Neural cell (in vitro differentiated cells): Measurements from ENCODE around the gene LENEP. TPM values are rescaled to one million over a fixed set of nuclear protein-coding genes. Genes with fewer than 3 reads are reported as not detected.

Experiments
- H2AFZ ChIP-seq: fragments of 200-600, 300-800 bp; sonication (generic), shearing (Covaris generic); 2 replicates; pipeline ENCODE4 v1.6.0; 2014; ENCODE audit warnings: low read depth, mild to moderate bottlenecking, antibody characterized with exemption, low read length, moderate library complexity
- H3F3A ChIP-seq: fragments of 200-600 bp; shearing (Covaris generic); 2 replicates; pipeline ENCODE4 v1.6.1; 2016; ENCODE audit warnings: mild to moderate bottlenecking, moderate library complexity, mixed read lengths, antibody characterized with exemption, low read length; ENCODE audit not compliant: insufficient read depth, poor library complexity, severe bottlenecking
- H3K27ac ChIP-seq: fragments of 200-600, 300-800 bp; sonication (generic), shearing (Covaris generic); 2 replicates; pipeline ENCODE4 v1.5.1; 2014; ENCODE audit warnings: mild to moderate bottlenecking, low read length, moderate library complexity
- H3K27me3 ChIP-seq: fragments of 300-800, 200-600 bp; sonication (generic), shearing (Covaris generic); 2 replicates; pipeline ENCODE4 v1.6.0; 2014; ENCODE audit warnings: mild to moderate bottlenecking, low read depth, low read length, moderate library complexity; ENCODE audit not compliant: insufficient read depth
- H3K36me3 ChIP-seq: fragments of 300-800, 200-600 bp; sonication (generic), shearing (Covaris generic); 2 replicates; pipeline ENCODE4 v1.5.1; 2014; ENCODE audit warnings: mild to moderate bottlenecking, antibody characterized with exemption, low read length, moderate library complexity; ENCODE audit not compliant: insufficient read depth
- H3K4me2 ChIP-seq: fragments of 300-800, 200-600 bp; sonication (generic), shearing (Covaris generic); 2 replicates; pipeline ENCODE4 v1.6.0; 2014; ENCODE audit warnings: mild to moderate bottlenecking, low read length
- H3K4me3 ChIP-seq: fragments of 300-800, 200-600 bp; sonication (generic), shearing (Covaris generic); 2 replicates; pipeline ENCODE4 v1.5.1; 2014; ENCODE audit warnings: mild to moderate bottlenecking, low read length, moderate library complexity
- H3K79me2 ChIP-seq: fragments of 200-600 bp; shearing (Covaris generic); replicated peaks from 2 replicates; pipeline ENCODE4 v1.6.0; 2014; ENCODE audit warnings: mild to moderate bottlenecking, low read length, moderate library complexity; ENCODE audit not compliant: insufficient read depth
- H3K9ac ChIP-seq: fragments of 300-800, 200-600 bp; sonication (generic), shearing (Covaris generic); 2 replicates; pipeline ENCODE4 v1.6.1; 2016; ENCODE audit warnings: mild to moderate bottlenecking, low read length, mixed read lengths
- H3K9me2 ChIP-seq: fragments of 200-600 bp; shearing (Covaris generic); 2 replicates; pipeline ENCODE4 v1.6.1; 2016; ENCODE audit warnings: mild to moderate bottlenecking, low read length, mixed read lengths; ENCODE audit not compliant: insufficient read depth
- H3K9me3 ChIP-seq: fragments of 200-600, 300-800 bp; sonication (generic), shearing (Covaris generic); 2 replicates; pipeline ENCODE4 v1.6.1; 2016; ENCODE audit warnings: mild to moderate bottlenecking, mixed run types, low read length, moderate library complexity, mixed read lengths
- H4K20me1 ChIP-seq: fragments of 200-600 bp; shearing (Covaris generic); 2 replicates; pipeline ENCODE4 v1.6.1; 2016; ENCODE audit warnings: mild to moderate bottlenecking, mixed run types; ENCODE audit not compliant: insufficient read depth
- EP300 ChIP-seq: fragments of 450-650 bp; conservative IDR thresholded peaks from 2 replicates; pipeline ENCODE4 v1.6.1; 2014; ENCODE audit warnings: antibody characterized with exemption, mild to moderate bottlenecking, moderate library complexity; ENCODE audit not compliant: poor library complexity, severe bottlenecking
- EZH2 ChIP-seq: fragments of 200-600, 300-800 bp; shearing (Covaris generic), sonication (generic); IDR thresholded peaks from 2 replicates; pipeline ENCODE4 v1.6.1; 2014; ENCODE audit warnings: antibody characterized with exemption, low read length, borderline replicate concordance, mild to moderate bottlenecking; ENCODE audit not compliant: insufficient read depth, poor library complexity, severe bottlenecking
- MXI1 ChIP-seq: fragments of 450-650 bp; conservative IDR thresholded peaks from 2 replicates; pipeline ENCODE4 v1.6.1; 2014; ENCODE audit warnings: antibody characterized with exemption, mild to moderate bottlenecking; ENCODE audit not compliant: poor library complexity, severe bottlenecking
- POLR2AphosphoS5 ChIP-seq: IDR thresholded peaks from 2 replicates; pipeline ENCODE4 v1.6.1; 2012
- RAD21 ChIP-seq: fragments of 450-650 bp; conservative IDR thresholded peaks from 2 replicates; pipeline ENCODE4 v1.6.1; 2014; ENCODE audit warnings: antibody characterized with exemption, mild to moderate bottlenecking, moderate library complexity
- SMC3 ChIP-seq: fragments of 450-650 bp; conservative IDR thresholded peaks from 2 replicates; pipeline ENCODE4 v1.6.1; 2014; ENCODE audit warnings: antibody characterized with exemption, mild to moderate bottlenecking, moderate library complexity; ENCODE audit not compliant: poor library complexity
- TAF1 ChIP-seq: IDR thresholded peaks from 2 replicates; pipeline ENCODE4 v1.6.1; 2012; ENCODE audit warnings: low read depth
- polyA plus RNA-seq: library from polyadenylated mRNA; depleted of rRNA; stranded (reverse); fragments of >200 nt; gene quantifications from 2 replicates; pipeline ENCODE4 v1.2.3, GENCODE V29; 2014
- TF ChIP-seq, protein P1 (sequence below): fragments of 450-650 bp; IDR thresholded peaks from 2 replicates; pipeline ENCODE4 v1.5.1; 2014; ENCODE audit warnings: antibody characterized with exemption, mild to moderate bottlenecking, moderate library complexity; ENCODE audit not compliant: poor library complexity, severe bottlenecking
- TF ChIP-seq, protein P2 (sequence below): IDR thresholded peaks from 2 replicates; pipeline ENCODE4 v1.6.1; 2012; ENCODE audit warnings: borderline replicate concordance

Gene LENEP
- polyA plus RNA-seq, 1 donor from 2014 or later, result not detected

DNA sequence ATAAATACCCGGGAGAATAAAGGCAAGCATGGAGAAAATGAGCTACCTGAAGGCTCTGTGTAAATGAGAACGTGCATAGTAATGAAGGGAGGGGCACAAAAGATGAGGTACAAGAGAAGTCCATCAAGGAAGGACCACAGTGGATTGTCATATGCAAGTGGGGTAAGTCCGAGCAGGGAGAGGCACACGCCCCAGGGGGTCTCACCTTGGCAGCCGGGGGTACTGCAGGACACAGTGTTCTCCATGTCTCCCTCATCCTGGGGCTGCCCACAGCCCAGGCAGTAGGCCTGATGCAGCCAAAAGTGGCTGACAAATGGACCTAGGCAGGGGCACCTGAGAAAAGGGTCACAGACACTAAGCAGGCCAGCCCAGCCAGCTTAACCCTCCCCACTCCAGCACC, 30.2 kb downstream of the LENEP start:
- Histone ChIP-seq H3K27ac (no peak overlapping the region), H3K79me2 (no peaks in the 10 kb centered on the region), H3F3A (no peaks in the 10 kb centered on the region), H2AFZ (no peak overlapping the region), H3K9me3 (no peaks in the 10 kb centered on the region), H3K4me2 (no peak overlapping the region), H3K36me3 (no peaks in the 10 kb centered on the region), H3K27me3 (no peaks in the 10 kb centered on the region), H3K9ac (no peak overlapping the region), H3K9me2 (no peaks in the 10 kb centered on the region), H4K20me1 (no peaks in the 10 kb centered on the region), H3K4me3 (no peak overlapping the region)
- no peak for TF ChIP-seq POLR2AphosphoS5
- TF ChIP-seq EZH2, result no peak
- no peak for TF ChIP-seq RAD21
- no peak for TF ChIP-seq MXI1
- TF ChIP-seq, protein P1, sequence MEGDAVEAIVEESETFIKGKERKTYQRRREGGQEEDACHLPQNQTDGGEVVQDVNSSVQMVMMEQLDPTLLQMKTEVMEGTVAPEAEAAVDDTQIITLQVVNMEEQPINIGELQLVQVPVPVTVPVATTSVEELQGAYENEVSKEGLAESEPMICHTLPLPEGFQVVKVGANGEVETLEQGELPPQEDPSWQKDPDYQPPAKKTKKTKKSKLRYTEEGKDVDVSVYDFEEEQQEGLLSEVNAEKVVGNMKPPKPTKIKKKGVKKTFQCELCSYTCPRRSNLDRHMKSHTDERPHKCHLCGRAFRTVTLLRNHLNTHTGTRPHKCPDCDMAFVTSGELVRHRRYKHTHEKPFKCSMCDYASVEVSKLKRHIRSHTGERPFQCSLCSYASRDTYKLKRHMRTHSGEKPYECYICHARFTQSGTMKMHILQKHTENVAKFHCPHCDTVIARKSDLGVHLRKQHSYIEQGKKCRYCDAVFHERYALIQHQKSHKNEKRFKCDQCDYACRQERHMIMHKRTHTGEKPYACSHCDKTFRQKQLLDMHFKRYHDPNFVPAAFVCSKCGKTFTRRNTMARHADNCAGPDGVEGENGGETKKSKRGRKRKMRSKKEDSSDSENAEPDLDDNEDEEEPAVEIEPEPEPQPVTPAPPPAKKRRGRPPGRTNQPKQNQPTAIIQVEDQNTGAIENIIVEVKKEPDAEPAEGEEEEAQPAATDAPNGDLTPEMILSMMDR, result no peak
- TF ChIP-seq EP300, result no peak
- no peak for TF ChIP-seq SMC3
- TF ChIP-seq, protein P2, sequence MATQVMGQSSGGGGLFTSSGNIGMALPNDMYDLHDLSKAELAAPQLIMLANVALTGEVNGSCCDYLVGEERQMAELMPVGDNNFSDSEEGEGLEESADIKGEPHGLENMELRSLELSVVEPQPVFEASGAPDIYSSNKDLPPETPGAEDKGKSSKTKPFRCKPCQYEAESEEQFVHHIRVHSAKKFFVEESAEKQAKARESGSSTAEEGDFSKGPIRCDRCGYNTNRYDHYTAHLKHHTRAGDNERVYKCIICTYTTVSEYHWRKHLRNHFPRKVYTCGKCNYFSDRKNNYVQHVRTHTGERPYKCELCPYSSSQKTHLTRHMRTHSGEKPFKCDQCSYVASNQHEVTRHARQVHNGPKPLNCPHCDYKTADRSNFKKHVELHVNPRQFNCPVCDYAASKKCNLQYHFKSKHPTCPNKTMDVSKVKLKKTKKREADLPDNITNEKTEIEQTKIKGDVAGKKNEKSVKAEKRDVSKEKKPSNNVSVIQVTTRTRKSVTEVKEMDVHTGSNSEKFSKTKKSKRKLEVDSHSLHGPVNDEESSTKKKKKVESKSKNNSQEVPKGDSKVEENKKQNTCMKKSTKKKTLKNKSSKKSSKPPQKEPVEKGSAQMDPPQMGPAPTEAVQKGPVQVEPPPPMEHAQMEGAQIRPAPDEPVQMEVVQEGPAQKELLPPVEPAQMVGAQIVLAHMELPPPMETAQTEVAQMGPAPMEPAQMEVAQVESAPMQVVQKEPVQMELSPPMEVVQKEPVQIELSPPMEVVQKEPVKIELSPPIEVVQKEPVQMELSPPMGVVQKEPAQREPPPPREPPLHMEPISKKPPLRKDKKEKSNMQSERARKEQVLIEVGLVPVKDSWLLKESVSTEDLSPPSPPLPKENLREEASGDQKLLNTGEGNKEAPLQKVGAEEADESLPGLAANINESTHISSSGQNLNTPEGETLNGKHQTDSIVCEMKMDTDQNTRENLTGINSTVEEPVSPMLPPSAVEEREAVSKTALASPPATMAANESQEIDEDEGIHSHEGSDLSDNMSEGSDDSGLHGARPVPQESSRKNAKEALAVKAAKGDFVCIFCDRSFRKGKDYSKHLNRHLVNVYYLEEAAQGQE, result no peak
- TF ChIP-seq TAF1, result no peak

DNA sequence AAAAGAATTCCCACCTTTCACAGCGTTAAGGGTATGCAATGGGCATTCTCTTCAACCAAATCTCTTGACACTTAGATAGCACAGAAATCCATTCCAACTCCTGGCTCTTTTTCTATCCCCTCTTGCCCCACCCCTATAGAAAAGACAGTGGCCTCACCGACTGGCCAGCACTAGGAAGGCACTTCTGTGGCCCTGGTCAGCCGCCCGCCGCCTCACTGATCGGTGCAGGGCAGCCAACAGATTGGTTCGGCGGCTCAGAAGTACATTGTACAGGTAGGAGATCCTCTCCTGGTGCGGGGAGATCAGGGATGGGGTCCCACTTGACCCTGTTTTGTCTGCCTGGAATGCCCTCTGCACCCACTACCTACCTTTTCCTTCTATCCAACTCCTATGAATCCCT, 30.9 kb downstream of the LENEP start:
- TF ChIP-seq POLR2AphosphoS5 (no peak), SMC3 (no peak), TAF1 (no peak)
- Histone ChIP-seq H3K9me2 (no peaks in the 10 kb centered on the region), H3K4me2 (no peak overlapping the region), H4K20me1 (no peaks in the 10 kb centered on the region), H3K79me2 (no peaks in the 10 kb centered on the region), H3K36me3 (no peaks in the 10 kb centered on the region), H3K9me3 (no peaks in the 10 kb centered on the region), H3F3A (no peaks in the 10 kb centered on the region), H3K9ac (no peak overlapping the region), H3K27ac (no peak overlapping the region), H3K27me3 (no peaks in the 10 kb centered on the region), H2AFZ (no peak overlapping the region), H3K4me3 (no peak overlapping the region)

DNA sequence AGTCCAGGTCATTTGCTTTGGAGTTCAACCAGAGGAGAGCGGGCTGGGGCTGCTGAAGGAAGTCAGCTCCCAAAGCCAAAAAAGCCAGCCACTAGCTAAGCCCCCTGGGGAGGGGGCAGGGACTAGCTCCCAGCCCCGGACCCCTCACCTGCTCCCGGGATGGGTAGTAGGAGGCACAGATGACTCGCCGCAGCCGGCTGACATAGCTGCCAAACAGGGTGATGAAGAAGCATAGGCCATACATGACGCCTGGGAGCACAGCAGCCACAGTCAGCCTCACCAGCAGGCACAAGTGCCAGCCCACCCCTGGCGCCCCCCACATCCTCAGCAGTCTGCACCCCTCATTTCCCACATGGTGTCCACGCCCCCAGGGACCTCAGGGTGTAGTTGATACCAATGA, 32.8 kb downstream of the LENEP start:
- no peaks in the 10 kb centered on the region for H3K79me2 ChIP-seq

More for the DNA sequence above, 32.8 kb downstream of the LENEP start:
- no peak overlapping the region for H3K9ac ChIP-seq
- no peaks in the 10 kb centered on the region for H3K27me3 ChIP-seq
- H3F3A ChIP-seq, result no peaks in the 10 kb centered on the region
- TF ChIP-seq EP300, result no peak
- no peak overlapping the region for H3K4me3 ChIP-seq
- H4K20me1 ChIP-seq, result no peaks in the 10 kb centered on the region
- H2AFZ ChIP-seq, result no peak overlapping the region
- H3K9me2 ChIP-seq, result no peaks in the 10 kb centered on the region
- H3K9me3 ChIP-seq, result no peaks in the 10 kb centered on the region
- no peak overlapping the region for H3K4me2 ChIP-seq
- no peak overlapping the region for H3K27ac ChIP-seq
- H3K36me3 ChIP-seq, result no peaks in the 10 kb centered on the region
